GM23338 (cell line): Measurements from ENCODE around the gene APBA1. TPM values are rescaled to one million over a fixed set of nuclear protein-coding genes. Genes with fewer than 3 reads are reported as not detected.

Experiments
- CREB1 ChIP-seq: fragments of 250-450 bp; sonication (Bioruptor Pico); IDR thresholded peaks from 2 replicates; pipeline ENCODE4 v1.5.0; 2020; ENCODE audit warnings: low read depth, mild to moderate bottlenecking, moderate library complexity
- EZH2phosphoT487 ChIP-seq: fragments of 200-600 bp; sonication (generic); IDR thresholded peaks from one replicate; pipeline ENCODE4 v1.8.1; 2018; ENCODE audit warnings: antibody characterized with exemption; ENCODE audit not compliant: unreplicated experiment
- NANOG ChIP-seq: IDR thresholded peaks from 2 replicates; pipeline ENCODE4 v1.6.1; 2016; ENCODE audit warnings: antibody characterized with exemption, borderline replicate concordance
- POLR2AphosphoS5 ChIP-seq: IDR thresholded peaks from 2 replicates; pipeline ENCODE4 v1.6.1; 2016; ENCODE audit warnings: antibody characterized with exemption, low read depth
- ZNF114 ChIP-seq: fragments of 250-450 bp; sonication (Bioruptor Pico); IDR thresholded peaks from 2 replicates; pipeline ENCODE4 v1.5.0; 2020; ENCODE audit warnings: mild to moderate bottlenecking, moderate library complexity
- polyA plus RNA-seq: library from polyadenylated mRNA; unstranded; fragments of >200 nt; fragmentation: Nextera tagmentation; extraction: Ambion mirVana; gene quantifications from 2 replicates; pipeline ENCODE4 v1.2.1, GENCODE V29; 2016
- total RNA-seq: library from RNA; depleted of rRNA; stranded (reverse); fragments of >200 nt; shearing (Covaris generic); gene quantifications from 2 replicates; pipeline ENCODE4 v1.2.3, GENCODE V29; 2014
- TF ChIP-seq, protein P1 (sequence below): fragments of 250-450 bp; sonication (Bioruptor Pico); IDR thresholded peaks from 2 replicates; pipeline ENCODE4 v1.5.0; 2020; ENCODE audit warnings: mild to moderate bottlenecking, moderate library complexity
- TF ChIP-seq, protein P2 (sequence below): IDR thresholded peaks from one replicate; pipeline ENCODE4 v1.6.1; 2018; ENCODE audit warnings: antibody characterized with exemption; ENCODE audit not compliant: unreplicated experiment

The APBA1 gene
- total and polyA plus RNA-seq, 2 experiments from 2014 or later: 0.26 to 1.0 TPM

DNA sequence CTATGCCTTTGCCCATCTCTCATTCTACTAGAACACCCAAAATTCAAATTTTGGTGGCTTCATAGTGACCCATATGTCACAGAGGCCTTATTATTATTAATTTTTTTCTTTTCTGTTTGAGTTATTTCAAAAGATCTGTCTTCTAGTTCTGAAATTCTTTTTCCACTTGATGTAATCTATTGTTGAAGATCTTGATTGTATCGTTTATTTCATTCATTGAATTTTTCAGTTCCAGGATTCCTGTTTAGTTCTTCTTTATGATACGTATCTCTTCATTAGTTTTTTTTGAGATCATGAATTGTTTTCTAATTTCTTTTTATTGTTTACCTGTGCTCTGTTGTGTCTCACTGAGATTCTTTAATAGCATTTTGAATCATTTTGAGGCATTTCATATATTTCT, 24.6 kb upstream of the APBA1 start (continued):
- TF ChIP-seq, protein P1, sequence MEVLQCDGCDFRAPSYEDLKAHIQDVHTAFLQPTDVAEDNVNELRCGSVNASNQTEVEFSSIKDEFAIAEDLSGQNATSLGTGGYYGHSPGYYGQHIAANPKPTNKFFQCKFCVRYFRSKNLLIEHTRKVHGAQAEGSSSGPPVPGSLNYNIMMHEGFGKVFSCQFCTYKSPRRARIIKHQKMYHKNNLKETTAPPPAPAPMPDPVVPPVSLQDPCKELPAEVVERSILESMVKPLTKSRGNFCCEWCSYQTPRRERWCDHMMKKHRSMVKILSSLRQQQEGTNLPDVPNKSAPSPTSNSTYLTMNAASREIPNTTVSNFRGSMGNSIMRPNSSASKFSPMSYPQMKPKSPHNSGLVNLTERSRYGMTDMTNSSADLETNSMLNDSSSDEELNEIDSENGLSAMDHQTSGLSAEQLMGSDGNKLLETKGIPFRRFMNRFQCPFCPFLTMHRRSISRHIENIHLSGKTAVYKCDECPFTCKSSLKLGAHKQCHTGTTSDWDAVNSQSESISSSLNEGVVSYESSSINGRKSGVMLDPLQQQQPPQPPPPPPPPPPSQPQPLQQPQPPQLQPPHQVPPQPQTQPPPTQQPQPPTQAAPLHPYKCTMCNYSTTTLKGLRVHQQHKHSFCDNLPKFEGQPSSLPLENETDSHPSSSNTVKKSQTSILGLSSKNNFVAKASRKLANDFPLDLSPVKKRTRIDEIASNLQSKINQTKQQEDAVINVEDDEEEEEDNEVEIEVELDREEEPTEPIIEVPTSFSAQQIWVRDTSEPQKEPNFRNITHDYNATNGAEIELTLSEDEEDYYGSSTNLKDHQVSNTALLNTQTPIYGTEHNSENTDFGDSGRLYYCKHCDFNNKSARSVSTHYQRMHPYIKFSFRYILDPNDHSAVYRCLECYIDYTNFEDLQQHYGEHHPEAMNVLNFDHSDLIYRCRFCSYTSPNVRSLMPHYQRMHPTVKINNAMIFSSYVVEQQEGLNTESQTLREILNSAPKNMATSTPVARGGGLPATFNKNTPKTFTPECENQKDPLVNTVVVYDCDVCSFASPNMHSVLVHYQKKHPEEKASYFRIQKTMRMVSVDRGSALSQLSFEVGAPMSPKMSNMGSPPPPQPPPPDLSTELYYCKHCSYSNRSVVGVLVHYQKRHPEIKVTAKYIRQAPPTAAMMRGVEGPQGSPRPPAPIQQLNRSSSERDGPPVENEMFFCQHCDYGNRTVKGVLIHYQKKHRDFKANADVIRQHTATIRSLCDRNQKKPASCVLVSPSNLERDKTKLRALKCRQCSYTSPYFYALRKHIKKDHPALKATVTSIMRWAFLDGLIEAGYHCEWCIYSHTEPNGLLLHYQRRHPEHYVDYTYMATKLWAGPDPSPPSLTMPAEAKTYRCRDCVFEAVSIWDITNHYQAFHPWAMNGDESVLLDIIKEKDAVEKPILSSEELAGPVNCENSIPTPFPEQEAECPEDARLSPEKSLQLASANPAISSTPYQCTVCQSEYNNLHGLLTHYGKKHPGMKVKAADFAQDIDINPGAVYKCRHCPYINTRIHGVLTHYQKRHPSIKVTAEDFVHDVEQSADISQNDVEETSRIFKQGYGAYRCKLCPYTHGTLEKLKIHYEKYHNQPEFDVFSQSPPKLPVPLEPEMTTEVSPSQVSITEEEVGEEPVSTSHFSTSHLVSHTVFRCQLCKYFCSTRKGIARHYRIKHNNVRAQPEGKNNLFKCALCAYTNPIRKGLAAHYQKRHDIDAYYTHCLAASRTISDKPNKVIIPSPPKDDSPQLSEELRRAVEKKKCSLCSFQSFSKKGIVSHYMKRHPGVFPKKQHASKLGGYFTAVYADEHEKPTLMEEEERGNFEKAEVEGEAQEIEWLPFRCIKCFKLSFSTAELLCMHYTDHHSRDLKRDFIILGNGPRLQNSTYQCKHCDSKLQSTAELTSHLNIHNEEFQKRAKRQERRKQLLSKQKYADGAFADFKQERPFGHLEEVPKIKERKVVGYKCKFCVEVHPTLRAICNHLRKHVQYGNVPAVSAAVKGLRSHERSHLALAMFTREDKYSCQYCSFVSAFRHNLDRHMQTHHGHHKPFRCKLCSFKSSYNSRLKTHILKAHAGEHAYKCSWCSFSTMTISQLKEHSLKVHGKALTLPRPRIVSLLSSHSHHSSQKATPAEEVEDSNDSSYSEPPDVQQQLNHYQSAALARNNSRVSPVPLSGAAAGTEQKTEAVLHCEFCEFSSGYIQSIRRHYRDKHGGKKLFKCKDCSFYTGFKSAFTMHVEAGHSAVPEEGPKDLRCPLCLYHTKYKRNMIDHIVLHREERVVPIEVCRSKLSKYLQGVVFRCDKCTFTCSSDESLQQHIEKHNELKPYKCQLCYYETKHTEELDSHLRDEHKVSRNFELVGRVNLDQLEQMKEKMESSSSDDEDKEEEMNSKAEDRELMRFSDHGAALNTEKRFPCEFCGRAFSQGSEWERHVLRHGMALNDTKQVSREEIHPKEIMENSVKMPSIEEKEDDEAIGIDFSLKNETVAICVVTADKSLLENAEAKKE (CRISPR knock-in tag): no peak
- TF ChIP-seq EZH2phosphoT487 (no peak), NANOG (no peak), POLR2AphosphoS5 (no peak), ZNF114 (CRISPR knock-in tag) (no peak), CREB1 (CRISPR knock-in tag) (no peak)
- TF ChIP-seq, protein P2, sequence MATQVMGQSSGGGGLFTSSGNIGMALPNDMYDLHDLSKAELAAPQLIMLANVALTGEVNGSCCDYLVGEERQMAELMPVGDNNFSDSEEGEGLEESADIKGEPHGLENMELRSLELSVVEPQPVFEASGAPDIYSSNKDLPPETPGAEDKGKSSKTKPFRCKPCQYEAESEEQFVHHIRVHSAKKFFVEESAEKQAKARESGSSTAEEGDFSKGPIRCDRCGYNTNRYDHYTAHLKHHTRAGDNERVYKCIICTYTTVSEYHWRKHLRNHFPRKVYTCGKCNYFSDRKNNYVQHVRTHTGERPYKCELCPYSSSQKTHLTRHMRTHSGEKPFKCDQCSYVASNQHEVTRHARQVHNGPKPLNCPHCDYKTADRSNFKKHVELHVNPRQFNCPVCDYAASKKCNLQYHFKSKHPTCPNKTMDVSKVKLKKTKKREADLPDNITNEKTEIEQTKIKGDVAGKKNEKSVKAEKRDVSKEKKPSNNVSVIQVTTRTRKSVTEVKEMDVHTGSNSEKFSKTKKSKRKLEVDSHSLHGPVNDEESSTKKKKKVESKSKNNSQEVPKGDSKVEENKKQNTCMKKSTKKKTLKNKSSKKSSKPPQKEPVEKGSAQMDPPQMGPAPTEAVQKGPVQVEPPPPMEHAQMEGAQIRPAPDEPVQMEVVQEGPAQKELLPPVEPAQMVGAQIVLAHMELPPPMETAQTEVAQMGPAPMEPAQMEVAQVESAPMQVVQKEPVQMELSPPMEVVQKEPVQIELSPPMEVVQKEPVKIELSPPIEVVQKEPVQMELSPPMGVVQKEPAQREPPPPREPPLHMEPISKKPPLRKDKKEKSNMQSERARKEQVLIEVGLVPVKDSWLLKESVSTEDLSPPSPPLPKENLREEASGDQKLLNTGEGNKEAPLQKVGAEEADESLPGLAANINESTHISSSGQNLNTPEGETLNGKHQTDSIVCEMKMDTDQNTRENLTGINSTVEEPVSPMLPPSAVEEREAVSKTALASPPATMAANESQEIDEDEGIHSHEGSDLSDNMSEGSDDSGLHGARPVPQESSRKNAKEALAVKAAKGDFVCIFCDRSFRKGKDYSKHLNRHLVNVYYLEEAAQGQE: no peak
